ENCODE results near the gene P2RX2.

- TF ChIP-seq POLR2A (IDR thresholded peaks at IDR 0.05) (no peak), CTCF (IDR thresholded peaks at IDR 0.05) (peak; percentile 33 to 63 (median 45))
These were observed 18.2 kb upstream of the P2RX2 start for GRCh38 chr12:132600048-132601032.

Measured in body of pancreas (tissue), 4 donors.